HepG2 (cell line): ENCODE results near the gene CALD1. TPM values are rescaled to one million over a fixed set of nuclear protein-coding genes. Genes with fewer than 3 reads are reported as not detected.

ENCODE experiments used
- ATF3 ChIP-seq: sonication (generic); formaldehyde crosslinking; IDR thresholded peaks from 2 replicates; pipeline ENCODE4 v1.4.0; 2020; ENCODE audit warnings: missing genetic modification reagents
- CENPX ChIP-seq: sonication (generic); formaldehyde crosslinking; IDR thresholded peaks from 2 replicates; pipeline ENCODE4 v1.9.0; 2021; ENCODE audit warnings: mild to moderate bottlenecking, missing genetic modification reagents, moderate library complexity
- CHD2 ChIP-seq: IDR thresholded peaks from 2 replicates; pipeline ENCODE4 v1.6.1; 2011; ENCODE audit warnings: low read depth, low read length, improper control_type of control experiment
- FOSL2 ChIP-seq: sonication (generic); formaldehyde crosslinking; IDR thresholded peaks from 2 replicates; pipeline ENCODE4 v1.4.0; 2020; ENCODE audit warnings: missing genetic modification reagents
- FOXJ3 ChIP-seq: sonication (generic); formaldehyde crosslinking; IDR thresholded peaks from 2 replicates; pipeline ENCODE4 v1.4.0; 2020; ENCODE audit warnings: missing genetic modification reagents, mild to moderate bottlenecking, borderline replicate concordance
- HCFC1 ChIP-seq: fragments of 150-350 bp; IDR thresholded peaks from 2 replicates; pipeline ENCODE4 v1.6.1; 2014; ENCODE audit warnings: low read depth, low read length
- MAFG ChIP-seq: sonication (generic); formaldehyde crosslinking; IDR thresholded peaks from 2 replicates; pipeline ENCODE4 v1.5.1; 2020; ENCODE audit warnings: mild to moderate bottlenecking, missing genetic modification reagents
- NONO ChIP-seq, 2 experiments: fragments of 450-650 bp in 1 of 2; sonication (generic) in 1 of 2; formaldehyde crosslinking in 1 of 2; IDR thresholded peaks in 1 of 2; conservative IDR thresholded peaks in 1 of 2; 2 replicates each; pipeline versions ENCODE4 v1.6.1 to v1.8.0; 2017 to 2022; ENCODE audit warnings: mild to moderate bottlenecking in 1 of 2, missing genetic modification reagents in 1 of 2, moderate library complexity in 1 of 2
- PAXIP1 ChIP-seq: sonication (generic); formaldehyde crosslinking; conservative IDR thresholded peaks from 2 replicates; pipeline ENCODE4 v1.4.0; 2020; ENCODE audit warnings: mild to moderate bottlenecking, missing genetic modification reagents, moderate library complexity
- RFXANK ChIP-seq: IDR thresholded peaks from 2 replicates; pipeline ENCODE4 v1.6.1; 2016
- SAP130 ChIP-seq: IDR thresholded peaks from 2 replicates; pipeline ENCODE4 v1.6.1; 2016; ENCODE audit warnings: low read depth
- TBP ChIP-seq: sonication (generic); formaldehyde crosslinking; IDR thresholded peaks from 2 replicates; pipeline ENCODE4 v1.5.0; 2020; ENCODE audit warnings: missing genetic modification reagents
- TFAP4 ChIP-seq: sonication (generic); IDR thresholded peaks from 2 replicates; pipeline ENCODE4 v1.6.1; 2016; ENCODE audit warnings: low read depth, borderline replicate concordance
- ZBTB43 ChIP-seq: sonication (generic); formaldehyde crosslinking; conservative IDR thresholded peaks from 2 replicates; pipeline ENCODE4 v1.4.0; 2020; ENCODE audit warnings: missing genetic modification reagents
- ZBTB7B ChIP-seq: sonication (generic); formaldehyde crosslinking; IDR thresholded peaks from 2 replicates; pipeline ENCODE4 v1.4.0; 2020; ENCODE audit warnings: missing genetic modification reagents
- ZFAT ChIP-seq: sonication (generic); formaldehyde crosslinking; conservative IDR thresholded peaks from 2 replicates; pipeline ENCODE4 v1.8.1; 2023; ENCODE audit warnings: missing genetic modification reagents, inconsistent platforms
- ZNF124 ChIP-seq: sonication (generic); formaldehyde crosslinking; IDR thresholded peaks from 2 replicates; pipeline ENCODE4 v1.4.0; 2020; ENCODE audit warnings: missing genetic modification reagents
- ZNF335 ChIP-seq: sonication (generic); formaldehyde crosslinking; IDR thresholded peaks from 2 replicates; pipeline ENCODE4 v1.4.0; 2020; ENCODE audit warnings: missing genetic modification reagents
- ZNF512 ChIP-seq: sonication (generic); formaldehyde crosslinking; IDR thresholded peaks from 2 replicates; pipeline ENCODE4 v1.4.0; 2020; ENCODE audit warnings: mild to moderate bottlenecking, missing genetic modification reagents
- ZNF513 ChIP-seq: sonication (generic); formaldehyde crosslinking; conservative IDR thresholded peaks from 2 replicates; pipeline ENCODE4 v1.5.0; 2020; ENCODE audit warnings: missing genetic modification reagents
- ZNF570 ChIP-seq: sonication (generic); formaldehyde crosslinking; IDR thresholded peaks from 2 replicates; pipeline ENCODE4 v1.4.0; 2020; ENCODE audit warnings: mild to moderate bottlenecking, missing genetic modification reagents, borderline replicate concordance
- polyA plus RNA-seq, 8 experiments: library from polyadenylated mRNA; depleted of rRNA in 3 of 8; stranded (reverse) in 7 of 8; unstranded in 1 of 8; fragments of >200 nt; fragmentation: Illumina TruSeq in 4 of 8; extraction: Trizol in 4 of 8; gene quantifications; 2 replicates each; pipeline versions ENCODE4 v1.2.1 to v1.2.3, GENCODE V29; 2011 to 2016; ENCODE audit warnings: low read depth in 4 of 8, missing spikeins in 1 of 8, mixed read lengths in 1 of 8; ENCODE audit not compliant: insufficient read depth in 1 of 8
- total RNA-seq, 5 experiments: library from RNA; depleted of rRNA; stranded (reverse); fragments of >200 nt; fragmentation: Illumina TruSeq; extraction: Trizol; gene quantifications; 2 replicates each; pipeline ENCODE4 v1.2.3, GENCODE V29; 2016; ENCODE audit warnings: low read depth in 1 of 5

CALD1 gene
- total and polyA plus RNA-seq, 2 of the 13 experiments (the other 11 are each of a cell fraction or from before 2014, with no cell fraction given), result 53.0 to 112 TPM

GRCh38 chr7:134899729-134900128 lies 120.3 kb downstream of the CALD1 start (continued):
- TF ChIP-seq FOXJ3 (0 out of 2 replicates have a peak, but pooled peaks have one; percentile 15), ZFAT (no peak), CENPX (CRISPR knock-in tag) (no peak), ZNF124 (CRISPR knock-in tag) (no peak), ZBTB43 (CRISPR knock-in tag) (no peak), NONO (IDR thresholded peaks at IDR 0.05) (no peak), NONO (CRISPR knock-in tag; conservative IDR thresholded peaks at IDR 0.05) (no peak), CHD2 (no peak), RFXANK (CRISPR knock-in tag) (no peak), SAP130 (CRISPR knock-in tag) (peak; percentile 32; the same call in 1 of the 2 replicates), ZNF335 (CRISPR knock-in tag) (no peak), TFAP4 (no peak), ZBTB7B (CRISPR knock-in tag) (no peak), TBP (CRISPR knock-in tag) (no peak), ZNF512 (CRISPR knock-in tag) (no peak), ZNF570 (CRISPR knock-in tag) (no peak), ZNF513 (CRISPR knock-in tag) (no peak), MAFG (no peak), PAXIP1 (CRISPR knock-in tag) (no peak), FOSL2 (peak; percentile 87), HCFC1 (no peak), ATF3 (CRISPR knock-in tag) (peak; percentile 71; the same call in 1 of the 2 replicates)
